ENCODE data around the gene AIG1. TPM values are rescaled to one million over a fixed set of nuclear protein-coding genes. Genes with fewer than 3 reads are reported as not detected.
A peak's percentile ranks its signal among the peaks of the same experiment; 100 is the strongest.
"Not testable (repeated sequence)": the region's sequence is repeated elsewhere in the genome, so short reads cannot be mapped to it uniquely, and the experiment has no call there.

The AIG1 gene
- total RNA-seq, 1 experiment from 2014 or later, result 29.9 TPM

GRCh38 chr6:143333081-143333480 lies 272.4 kb downstream of the AIG1 start:
- Histone ChIP-seq H3K27ac (no peak overlapping the region), H3K36me3 (no peaks in the 10 kb centered on the region)

GRCh38 chr6:143333749-143334520 lies 273.2 kb downstream of the AIG1 start:
- DNase-seq (ENCODE audit: low read depth in 1 of 2, low spot score in 2 of 2), result no peak
- Histone ChIP-seq H3K4me1 (replicated peaks) (peaks cover 15% of the 10 kb centered on the region), H3K27me3 (replicated peaks) (no peaks in the 10 kb centered on the region), H3K36me3 (no peaks in the 10 kb centered on the region), H3K9me3 (replicated peaks) (no peaks in the 10 kb centered on the region), H3K27ac (no peak overlapping the region), H3K4me3 (no peak overlapping the region)

More at GRCh38 chr6:143333081-143333480, 272.4 kb downstream of the AIG1 start:
- Histone ChIP-seq H3K27me3 (replicated peaks) (no peaks in the 10 kb centered on the region), H3K9me3 (replicated peaks) (no peaks in the 10 kb centered on the region), H3K4me1 (replicated peaks) (peaks cover 15% of the 10 kb centered on the region), H3K4me3 (no peak overlapping the region)
- no peak for DNase-seq (ENCODE audit: low read depth in 1 of 2, low spot score in 2 of 2)

GRCh38 chr6:143335865-143336264 lies 275.2 kb downstream of the AIG1 start:
- H3K27me3 ChIP-seq (replicated peaks), result no peaks in the 10 kb centered on the region
- peak overlapping the region; percentile 85 for H3K27ac ChIP-seq
- peaks cover 15% of the 10 kb centered on the region for H3K4me1 ChIP-seq (replicated peaks)
- DNase-seq (ENCODE audit: low read depth in 1 of 2, low spot score in 2 of 2), result no peak
- no peaks in the 10 kb centered on the region for H3K9me3 ChIP-seq (replicated peaks)
- no peak overlapping the region for H3K4me3 ChIP-seq
- H3K36me3 ChIP-seq, result no peaks in the 10 kb centered on the region

GRCh38 chr6:143336446-143337152 lies 275.9 kb downstream of the AIG1 start:
- no peaks in the 10 kb centered on the region for H3K27me3 ChIP-seq (replicated peaks)
- H3K27ac ChIP-seq, result peak overlapping the region; percentile 85
- H3K36me3 ChIP-seq, result no peaks in the 10 kb centered on the region
- H3K4me3 ChIP-seq, result no peak overlapping the region
- no peaks in the 10 kb centered on the region for H3K9me3 ChIP-seq (replicated peaks)
- peak in 1 of 2 experiments; percentile 76 for DNase-seq (ENCODE audit: low read depth in 1 of 2, low spot score in 2 of 2)
- peaks cover 15% of the 10 kb centered on the region for H3K4me1 ChIP-seq (replicated peaks)

GRCh38 chr6:143337201-143337949 lies 276.7 kb downstream of the AIG1 start:
- peaks cover 15% of the 10 kb centered on the region for H3K4me1 ChIP-seq (replicated peaks)
- H3K27me3 ChIP-seq (replicated peaks), result no peaks in the 10 kb centered on the region
- peak overlapping the region; percentile 85 for H3K27ac ChIP-seq
- no peaks in the 10 kb centered on the region for H3K36me3 ChIP-seq
- H3K9me3 ChIP-seq (replicated peaks), result no peaks in the 10 kb centered on the region
- no peak overlapping the region for H3K4me3 ChIP-seq
- DNase-seq (ENCODE audit: low read depth in 1 of 2, low spot score in 2 of 2), result peak; percentile 35 to 59

- H3K36me3 ChIP-seq, result no peaks in the 10 kb centered on the region
- no peaks in the 10 kb centered on the region for H3K27me3 ChIP-seq (replicated peaks)
- H3K27ac ChIP-seq, result no peak overlapping the region
- no peak for DNase-seq (ENCODE audit: low read depth in 1 of 2, low spot score in 2 of 2)
- no peaks in the 10 kb centered on the region for H3K9me3 ChIP-seq (replicated peaks)
- H3K4me3 ChIP-seq, result no peak overlapping the region
- H3K4me1 ChIP-seq (replicated peaks), result peaks cover 15% of the 10 kb centered on the region
These were observed 278.5 kb downstream of the AIG1 start for GRCh38 chr6:143339223-143339622.

GRCh38 chr6:143345477-143345876 lies 284.8 kb downstream of the AIG1 start:
- not testable (repeated sequence) for H3K9me3 ChIP-seq (replicated peaks); H3K4me1 ChIP-seq (replicated peaks); DNase-seq (ENCODE audit: low read depth in 1 of 2, low spot score in 2 of 2); H3K36me3 ChIP-seq; H3K27ac ChIP-seq; H3K27me3 ChIP-seq (replicated peaks); H3K4me3 ChIP-seq

GRCh38 chr6:143346004-143346403 lies 285.3 kb downstream of the AIG1 start:
- H3K4me1 ChIP-seq (replicated peaks), result no peaks in the 10 kb centered on the region
- H3K9me3 ChIP-seq (replicated peaks), result no peaks in the 10 kb centered on the region
- H3K27ac ChIP-seq, result no peak overlapping the region
- H3K36me3 ChIP-seq, result no peaks in the 10 kb centered on the region
- H3K27me3 ChIP-seq (replicated peaks), result no peaks in the 10 kb centered on the region
- DNase-seq (ENCODE audit: low read depth in 1 of 2, low spot score in 2 of 2), result no peak
- H3K4me3 ChIP-seq, result no peak overlapping the region

- no peak overlapping the region for H3K4me3 ChIP-seq
- H3K27me3 ChIP-seq (replicated peaks), result no peaks in the 10 kb centered on the region
- no peaks in the 10 kb centered on the region for H3K4me1 ChIP-seq (replicated peaks)
- no peaks in the 10 kb centered on the region for H3K9me3 ChIP-seq (replicated peaks)
- H3K27ac ChIP-seq, result no peak overlapping the region
- DNase-seq (ENCODE audit: low read depth in 1 of 2, low spot score in 2 of 2), result no peak
- no peaks in the 10 kb centered on the region for H3K36me3 ChIP-seq
These were observed 287.8 kb downstream of the AIG1 start for GRCh38 chr6:143348531-143348930.

GRCh38 chr6:143349530-143349929 lies 288.8 kb downstream of the AIG1 start:
- no peaks in the 10 kb centered on the region for H3K27me3 ChIP-seq (replicated peaks)
- H3K4me3 ChIP-seq, result no peak overlapping the region
- H3K9me3 ChIP-seq (replicated peaks), result no peaks in the 10 kb centered on the region
- H3K27ac ChIP-seq, result no peak overlapping the region
- H3K4me1 ChIP-seq (replicated peaks), result no peaks in the 10 kb centered on the region
- no peaks in the 10 kb centered on the region for H3K36me3 ChIP-seq
- DNase-seq (ENCODE audit: low read depth in 1 of 2, low spot score in 2 of 2), result no peak

- no peak overlapping the region for H3K27ac ChIP-seq
- H3K27me3 ChIP-seq (replicated peaks), result no peaks in the 10 kb centered on the region
- H3K4me3 ChIP-seq, result no peak overlapping the region
- no peaks in the 10 kb centered on the region for H3K9me3 ChIP-seq (replicated peaks)
- no peaks in the 10 kb centered on the region for H3K36me3 ChIP-seq
- DNase-seq (ENCODE audit: low read depth in 1 of 2, low spot score in 2 of 2), result no peak
- 0 out of 2 replicates have a peak, but pooled peaks cover 4% of the 10 kb centered on the region for H3K4me1 ChIP-seq (replicated peaks)
These were observed 295.6 kb downstream of the AIG1 start for GRCh38 chr6:143356101-143356880.

- Histone ChIP-seq H3K36me3 (no peaks in the 10 kb centered on the region), H3K27ac (no peak overlapping the region), H3K27me3 (replicated peaks) (no peaks in the 10 kb centered on the region), H3K9me3 (replicated peaks) (no peaks in the 10 kb centered on the region), H3K4me3 (no peak overlapping the region), H3K4me1 (replicated peaks) (0 out of 2 replicates have a peak, but pooled peaks cover 4% of the 10 kb centered on the region)
- DNase-seq (ENCODE audit: low read depth in 1 of 2, low spot score in 2 of 2), result no peak
These were observed 296.5 kb downstream of the AIG1 start for GRCh38 chr6:143357152-143357551.

- peaks cover 7% of the 10 kb centered on the region; the same call in 1 of the 2 replicates for H3K4me1 ChIP-seq (replicated peaks)
- H3K9me3 ChIP-seq (replicated peaks), result no peaks in the 10 kb centered on the region
- DNase-seq (ENCODE audit: low read depth in 1 of 2, low spot score in 2 of 2), result peak in 1 of 2 experiments; percentile 13
- no peak overlapping the region for H3K4me3 ChIP-seq
- no peak overlapping the region for H3K27ac ChIP-seq
- H3K27me3 ChIP-seq (replicated peaks), result no peaks in the 10 kb centered on the region
- no peaks in the 10 kb centered on the region for H3K36me3 ChIP-seq
These were observed 297.0 kb downstream of the AIG1 start for GRCh38 chr6:143357561-143358255.

Data from SJSA1 (cell line).